ENCODE data around the gene ICAM5. TPM values are rescaled to one million over a fixed set of nuclear protein-coding genes. Genes with fewer than 3 reads are reported as not detected.
A peak's percentile ranks its signal among the peaks of the same experiment; 100 is the strongest.

The ICAM5 gene
- total and polyA plus RNA-seq, 9 of the 15 experiments (the other 6 are each of a cell fraction or from before 2014, with no cell fraction given) = 0.10 to 114 (median 13.7) TPM

GRCh38 chr19:10299545-10300458 lies 10.1 kb downstream of the ICAM5 start (continued):
- TF ChIP-seq, protein P1, sequence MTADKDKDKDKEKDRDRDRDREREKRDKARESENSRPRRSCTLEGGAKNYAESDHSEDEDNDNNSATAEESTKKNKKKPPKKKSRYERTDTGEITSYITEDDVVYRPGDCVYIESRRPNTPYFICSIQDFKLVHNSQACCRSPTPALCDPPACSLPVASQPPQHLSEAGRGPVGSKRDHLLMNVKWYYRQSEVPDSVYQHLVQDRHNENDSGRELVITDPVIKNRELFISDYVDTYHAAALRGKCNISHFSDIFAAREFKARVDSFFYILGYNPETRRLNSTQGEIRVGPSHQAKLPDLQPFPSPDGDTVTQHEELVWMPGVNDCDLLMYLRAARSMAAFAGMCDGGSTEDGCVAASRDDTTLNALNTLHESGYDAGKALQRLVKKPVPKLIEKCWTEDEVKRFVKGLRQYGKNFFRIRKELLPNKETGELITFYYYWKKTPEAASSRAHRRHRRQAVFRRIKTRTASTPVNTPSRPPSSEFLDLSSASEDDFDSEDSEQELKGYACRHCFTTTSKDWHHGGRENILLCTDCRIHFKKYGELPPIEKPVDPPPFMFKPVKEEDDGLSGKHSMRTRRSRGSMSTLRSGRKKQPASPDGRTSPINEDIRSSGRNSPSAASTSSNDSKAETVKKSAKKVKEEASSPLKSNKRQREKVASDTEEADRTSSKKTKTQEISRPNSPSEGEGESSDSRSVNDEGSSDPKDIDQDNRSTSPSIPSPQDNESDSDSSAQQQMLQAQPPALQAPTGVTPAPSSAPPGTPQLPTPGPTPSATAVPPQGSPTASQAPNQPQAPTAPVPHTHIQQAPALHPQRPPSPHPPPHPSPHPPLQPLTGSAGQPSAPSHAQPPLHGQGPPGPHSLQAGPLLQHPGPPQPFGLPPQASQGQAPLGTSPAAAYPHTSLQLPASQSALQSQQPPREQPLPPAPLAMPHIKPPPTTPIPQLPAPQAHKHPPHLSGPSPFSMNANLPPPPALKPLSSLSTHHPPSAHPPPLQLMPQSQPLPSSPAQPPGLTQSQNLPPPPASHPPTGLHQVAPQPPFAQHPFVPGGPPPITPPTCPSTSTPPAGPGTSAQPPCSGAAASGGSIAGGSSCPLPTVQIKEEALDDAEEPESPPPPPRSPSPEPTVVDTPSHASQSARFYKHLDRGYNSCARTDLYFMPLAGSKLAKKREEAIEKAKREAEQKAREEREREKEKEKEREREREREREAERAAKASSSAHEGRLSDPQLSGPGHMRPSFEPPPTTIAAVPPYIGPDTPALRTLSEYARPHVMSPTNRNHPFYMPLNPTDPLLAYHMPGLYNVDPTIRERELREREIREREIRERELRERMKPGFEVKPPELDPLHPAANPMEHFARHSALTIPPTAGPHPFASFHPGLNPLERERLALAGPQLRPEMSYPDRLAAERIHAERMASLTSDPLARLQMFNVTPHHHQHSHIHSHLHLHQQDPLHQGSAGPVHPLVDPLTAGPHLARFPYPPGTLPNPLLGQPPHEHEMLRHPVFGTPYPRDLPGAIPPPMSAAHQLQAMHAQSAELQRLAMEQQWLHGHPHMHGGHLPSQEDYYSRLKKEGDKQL (CRISPR knock-in tag; IDR thresholded peaks at IDR 0.05; ENCODE audit: borderline replicate concordance) = no peak
- no peak for TF ChIP-seq YBX1 (IDR thresholded peaks at IDR 0.05)
- no peak for TF ChIP-seq RBM25 (IDR thresholded peaks at IDR 0.05; ENCODE audit: low read depth, low read length, severe bottlenecking)
- TF ChIP-seq BRD4 (IDR thresholded peaks at IDR 0.05) = no peak
- peak; percentile 67 for TF ChIP-seq FOSL1 (tag; conservative IDR thresholded peaks at IDR 0.05)
- no peak for TF ChIP-seq ZNF696 (CRISPR knock-in tag; conservative IDR thresholded peaks at IDR 0.05)
- TF ChIP-seq MED1 (CRISPR knock-in tag; IDR thresholded peaks at IDR 0.05; ENCODE audit: borderline replicate concordance) = no peak
- peak; percentile 95 for TF ChIP-seq HMGN3 (IDR thresholded peaks at IDR 0.05; ENCODE audit: borderline replicate concordance, extremely low read depth, insufficient read length, low read depth, low read length)
- TF ChIP-seq BRD9 (IDR thresholded peaks at IDR 0.05; ENCODE audit: low read depth, partially characterized antibody) = no peak
- peak; percentile 59; the same call in 1 of the 2 replicates for TF ChIP-seq NBN (IDR thresholded peaks at IDR 0.05; ENCODE audit: low read depth)
- no peak for TF ChIP-seq SETDB1 (IDR thresholded peaks at IDR 0.05; ENCODE audit: low read length)
- TF ChIP-seq ZFP30 (CRISPR knock-in tag; IDR thresholded peaks at IDR 0.05; ENCODE audit: borderline replicate concordance) = no peak
- no peak for TF ChIP-seq GTF2F1 (IDR thresholded peaks at IDR 0.05; ENCODE audit: low read depth, low read length)
- peak; percentile 62; the same call in 1 of the 2 replicates for TF ChIP-seq SMARCC2 (IDR thresholded peaks at IDR 0.05; ENCODE audit: low read depth)
- no peak for TF ChIP-seq POLR2AphosphoS2 (IDR thresholded peaks at IDR 0.05; ENCODE audit: low read length)
- no peak for TF ChIP-seq NR1H2 (CRISPR knock-in tag; IDR thresholded peaks at IDR 0.05)
- TF ChIP-seq MLX (CRISPR knock-in tag; conservative IDR thresholded peaks at IDR 0.05) = no peak
- peak; percentile 64; the same call in 1 of the 2 replicates for TF ChIP-seq SUPT5H (IDR thresholded peaks at IDR 0.05)
- peak; percentile 98 for TF ChIP-seq ARID1B (IDR thresholded peaks at IDR 0.05)
- TF ChIP-seq POLR3G (IDR thresholded peaks at IDR 0.05; ENCODE audit: extremely low read depth, insufficient read length, insufficient replicate concordance) = no peak
- peak; percentile 96 for TF ChIP-seq DPF2 (IDR thresholded peaks at IDR 0.05)
- TF ChIP-seq EHMT2 (IDR thresholded peaks at IDR 0.05) = 0 out of 2 replicates have a peak, but pooled peaks have one; percentile 28

Data from K562 (cell line).